Upper lobe of right lung (tissue), 1 donor: ENCODE measurements around the gene PLEKHD1. TPM values are rescaled to one million over a fixed set of nuclear protein-coding genes. Genes with fewer than 3 reads are reported as not detected.

Source experiments
- ATAC-seq: fragments of 200-7000 bp; cut with Tn5 transposase; one replicate; pipeline ENCODE4 v1.9.1; 2020; ENCODE audit warnings: mild to moderate bottlenecking, moderate library complexity
- DNase-seq: peaks from one replicate; pipeline ENCODE4 v3.0.0-alpha.2; 2020
- H3K27ac ChIP-seq: fragments of 200-600 bp; one replicate; pipeline ENCODE4 v1.8.0; 2022
- H3K27me3 ChIP-seq: fragments of 200-600 bp; one replicate; pipeline ENCODE4 v1.8.0; 2022; ENCODE audit warnings: mild to moderate bottlenecking
- H3K36me3 ChIP-seq: fragments of 200-600 bp; one replicate; pipeline ENCODE4 v1.8.0; 2022
- H3K4me1 ChIP-seq: fragments of 200-600 bp; one replicate; pipeline ENCODE4 v1.8.0; 2022
- H3K4me3 ChIP-seq: fragments of 200-600 bp; one replicate; pipeline ENCODE4 v1.8.0; 2022; ENCODE audit warnings: mild to moderate bottlenecking
- H3K9me3 ChIP-seq: fragments of 200-600 bp; one replicate; pipeline ENCODE4 v1.8.0; 2022
- intact Hi-C: fragments of 100-400 bp; cut with DNase I; formaldehyde crosslinking; loops from one replicate; pipeline ENCODE4 v1.11.0; 2022
- total RNA-seq: library from RNA; stranded (reverse); fragmentation: NEBNext Ultra II Directional; extraction: Animal tissue kit (Norgen Biotek cat#: 25700); gene quantifications from one replicate; pipeline ENCODE4 v1.2.1, GENCODE V29; 2021
- TF ChIP-seq, protein P1 (sequence below): fragments of 200-600 bp; IDR thresholded peaks from one replicate; pipeline ENCODE4 v1.8.0; 2022; ENCODE audit warnings: antibody characterized with exemption
- donor health status: DM: no; HTN: yes; CAD: no; lungs with severe emphysema.

The PLEKHD1 gene
- total RNA-seq, 1 donor from 2014 or later, result 0.41 TPM

DNA sequence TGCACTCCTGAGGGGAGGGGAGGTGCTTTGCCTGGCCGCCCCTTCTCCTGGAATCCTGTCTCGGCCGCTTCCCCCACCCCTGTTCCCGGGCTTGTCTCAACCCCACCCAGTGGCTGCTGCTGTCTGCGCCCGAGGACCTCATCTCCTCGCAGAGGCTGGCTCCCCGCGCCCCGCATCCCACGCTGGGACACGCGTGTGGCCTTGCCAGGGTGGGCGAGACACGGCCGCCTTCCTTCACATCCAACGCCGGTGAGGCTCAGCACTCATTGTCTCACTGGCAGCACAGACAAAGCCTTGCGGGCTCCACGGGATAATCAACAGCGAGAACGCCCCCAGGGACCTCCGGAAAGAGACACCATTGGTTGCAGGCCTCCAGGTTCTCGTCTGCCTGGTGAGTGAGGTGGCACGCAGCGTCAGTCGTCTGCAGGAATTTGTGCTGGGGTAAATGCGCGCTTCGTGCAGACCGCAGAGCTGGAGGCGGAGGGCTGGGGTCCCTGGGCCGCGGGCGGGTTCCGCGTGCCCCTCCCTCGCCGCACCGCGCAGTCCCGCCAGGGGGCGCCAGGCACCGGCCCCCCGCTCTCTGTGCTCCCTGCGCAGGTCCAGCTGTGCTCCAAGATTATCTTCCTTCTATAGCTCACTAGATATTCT lies 63.3 kb downstream of the PLEKHD1 start:
- DNase-seq (no peak), ATAC-seq (peak; percentile 68)
- no peaks in the 10 kb centered on the region for H3K9me3 ChIP-seq
- peaks cover 3% of the 10 kb centered on the region for H3K4me1 ChIP-seq
- no peaks in the 10 kb centered on the region for H3K36me3 ChIP-seq
- intact Hi-C loops, result no loop called here
- H3K27me3 ChIP-seq, result peaks cover 28% of the 10 kb centered on the region
- no peak overlapping the region for H3K27ac ChIP-seq
- no peak overlapping the region for H3K4me3 ChIP-seq
- TF ChIP-seq, protein P1, sequence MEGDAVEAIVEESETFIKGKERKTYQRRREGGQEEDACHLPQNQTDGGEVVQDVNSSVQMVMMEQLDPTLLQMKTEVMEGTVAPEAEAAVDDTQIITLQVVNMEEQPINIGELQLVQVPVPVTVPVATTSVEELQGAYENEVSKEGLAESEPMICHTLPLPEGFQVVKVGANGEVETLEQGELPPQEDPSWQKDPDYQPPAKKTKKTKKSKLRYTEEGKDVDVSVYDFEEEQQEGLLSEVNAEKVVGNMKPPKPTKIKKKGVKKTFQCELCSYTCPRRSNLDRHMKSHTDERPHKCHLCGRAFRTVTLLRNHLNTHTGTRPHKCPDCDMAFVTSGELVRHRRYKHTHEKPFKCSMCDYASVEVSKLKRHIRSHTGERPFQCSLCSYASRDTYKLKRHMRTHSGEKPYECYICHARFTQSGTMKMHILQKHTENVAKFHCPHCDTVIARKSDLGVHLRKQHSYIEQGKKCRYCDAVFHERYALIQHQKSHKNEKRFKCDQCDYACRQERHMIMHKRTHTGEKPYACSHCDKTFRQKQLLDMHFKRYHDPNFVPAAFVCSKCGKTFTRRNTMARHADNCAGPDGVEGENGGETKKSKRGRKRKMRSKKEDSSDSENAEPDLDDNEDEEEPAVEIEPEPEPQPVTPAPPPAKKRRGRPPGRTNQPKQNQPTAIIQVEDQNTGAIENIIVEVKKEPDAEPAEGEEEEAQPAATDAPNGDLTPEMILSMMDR, result peak; percentile 50

DNA sequence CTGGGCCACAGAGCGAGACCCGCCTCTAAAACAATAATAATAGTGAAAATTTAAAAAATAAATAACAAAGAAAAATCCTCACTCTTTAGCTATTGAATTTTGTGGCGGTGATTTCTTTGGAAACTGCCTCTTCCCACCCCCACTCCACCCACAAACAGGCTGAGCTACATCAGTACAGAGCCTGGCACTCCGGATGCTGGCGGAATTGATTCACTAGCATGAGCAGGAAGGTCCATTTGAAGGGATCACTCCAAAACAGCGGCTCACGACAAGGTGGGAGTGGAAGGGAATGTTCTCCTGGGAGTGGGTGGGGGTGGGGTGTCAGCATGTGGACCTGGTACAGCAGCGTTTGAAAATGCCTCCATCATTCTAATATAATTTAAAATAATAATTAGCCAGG lies 64.0 kb downstream of the PLEKHD1 start:
- Histone ChIP-seq H3K4me1 (peaks cover 3% of the 10 kb centered on the region), H3K27me3 (peaks cover 28% of the 10 kb centered on the region), H3K27ac (no peak overlapping the region), H3K4me3 (no peak overlapping the region), H3K36me3 (no peaks in the 10 kb centered on the region), H3K9me3 (no peaks in the 10 kb centered on the region)
- no peak for ATAC-seq
- TF ChIP-seq, protein P1, result no peak
- DNase-seq, result no peak
- intact Hi-C loops, result no loop called here

DNA sequence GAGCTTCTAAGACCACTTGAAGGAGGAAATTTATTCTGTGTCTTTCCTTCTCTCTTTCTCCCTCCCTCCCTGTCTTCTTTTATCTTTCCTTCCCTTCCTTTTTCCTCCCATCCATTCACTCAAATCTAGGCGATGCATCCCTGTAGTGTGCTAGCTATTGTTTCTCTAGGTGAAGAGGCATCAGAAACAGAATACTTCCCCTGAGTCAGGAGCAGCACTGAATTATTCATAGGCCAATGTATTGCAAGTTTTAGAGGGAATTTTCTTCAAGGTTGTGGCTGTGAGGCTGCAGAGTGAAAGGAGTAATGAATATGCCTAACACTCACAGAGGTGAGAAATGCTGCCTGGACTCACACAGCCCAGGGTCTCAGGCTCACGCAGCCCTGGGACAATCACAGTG lies 67.0 kb downstream of the PLEKHD1 start:
- H3K4me1 ChIP-seq, result peaks cover 3% of the 10 kb centered on the region
- H3K27ac ChIP-seq, result no peak overlapping the region
- TF ChIP-seq, protein P1, result no peak
- DNase-seq, result no peak
- H3K9me3 ChIP-seq, result no peaks in the 10 kb centered on the region
- ATAC-seq, result no peak
- no peaks in the 10 kb centered on the region for H3K36me3 ChIP-seq
- H3K27me3 ChIP-seq, result peaks cover 28% of the 10 kb centered on the region
- intact Hi-C loops, result no loop called here
- H3K4me3 ChIP-seq, result no peak overlapping the region

DNA sequence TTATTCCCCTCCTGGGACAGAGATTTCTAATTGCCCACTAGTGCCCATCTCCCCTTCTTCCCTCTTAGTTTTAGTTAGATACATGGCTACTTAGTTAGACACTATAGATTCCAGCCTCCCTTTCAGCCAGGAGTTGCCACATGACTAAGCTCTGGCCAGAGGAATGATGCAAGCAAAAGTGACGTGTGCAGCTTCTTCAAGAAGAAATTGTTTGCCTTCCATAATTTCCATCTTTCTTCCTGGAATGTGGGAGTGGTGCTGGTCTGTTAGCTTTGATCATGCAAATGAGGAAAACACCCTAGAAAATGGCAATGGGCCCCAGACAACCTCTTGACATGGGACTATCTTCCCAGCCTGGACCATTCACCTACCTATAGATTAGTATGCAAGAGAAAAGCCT lies 68.7 kb downstream of the PLEKHD1 start:
- ATAC-seq, result peak; percentile 47
- Histone ChIP-seq H3K36me3 (no peaks in the 10 kb centered on the region), H3K27me3 (peaks cover 18% of the 10 kb centered on the region), H3K4me1 (no peaks in the 10 kb centered on the region), H3K9me3 (no peaks in the 10 kb centered on the region), H3K4me3 (no peak overlapping the region), H3K27ac (no peak overlapping the region)
- intact Hi-C loops, result no loop called here
- TF ChIP-seq, protein P1, result no peak
- no peak for DNase-seq

DNA sequence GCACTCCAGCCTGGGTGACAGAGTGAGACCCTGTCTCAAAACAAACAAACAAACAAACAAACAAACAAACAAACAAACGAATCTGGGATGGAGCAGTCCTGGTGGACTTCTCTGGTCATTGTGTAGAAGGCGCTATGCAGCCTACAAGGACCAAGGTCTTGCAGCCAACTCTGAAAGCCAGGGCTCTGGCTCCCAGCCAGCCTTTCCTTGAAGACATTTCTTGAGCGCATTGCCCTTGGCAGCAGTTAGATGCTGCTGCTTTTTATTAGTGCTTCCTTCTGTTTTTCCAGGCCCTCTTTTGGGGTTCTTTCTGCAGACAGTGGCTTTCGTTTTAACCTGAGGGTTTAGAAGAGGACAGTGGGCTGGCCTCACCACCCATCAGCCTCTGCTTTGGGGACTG lies 70.0 kb downstream of the PLEKHD1 start:
- DNase-seq (no peak), ATAC-seq (no peak)
- no peak overlapping the region for H3K27ac ChIP-seq
- H3K36me3 ChIP-seq, result no peaks in the 10 kb centered on the region
- no peak overlapping the region for H3K4me3 ChIP-seq
- no peaks in the 10 kb centered on the region for H3K9me3 ChIP-seq
- TF ChIP-seq, protein P1, result no peak
- H3K27me3 ChIP-seq, result peaks cover 9% of the 10 kb centered on the region
- no peaks in the 10 kb centered on the region for H3K4me1 ChIP-seq
- intact Hi-C loops, result no loop called here

DNA sequence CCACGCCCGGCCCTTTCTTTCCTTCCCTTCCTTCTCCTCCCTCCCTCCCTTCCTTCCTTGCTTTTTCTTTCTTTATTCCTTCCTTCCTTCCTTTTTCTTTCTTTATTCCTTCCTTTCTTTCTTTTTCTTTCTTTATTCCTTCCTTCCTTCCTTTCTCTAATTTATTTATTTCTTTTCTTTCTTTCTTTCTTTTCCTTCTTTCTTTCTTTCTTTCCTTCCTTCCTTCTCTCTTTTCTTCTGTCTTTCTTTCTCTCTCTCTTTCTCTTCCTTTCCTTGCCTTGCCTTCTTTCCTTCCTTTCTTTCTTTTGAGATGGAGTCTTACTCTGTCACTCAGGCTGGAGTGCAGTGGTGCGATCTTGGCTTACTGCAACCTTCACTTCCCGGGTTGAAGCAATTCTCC lies 74.2 kb downstream of the PLEKHD1 start:
- no peaks in the 10 kb centered on the region for H3K9me3 ChIP-seq
- intact Hi-C loops, result no loop called here
- TF ChIP-seq, protein P1, result no peak
- H3K36me3 ChIP-seq, result no peaks in the 10 kb centered on the region
- H3K4me3 ChIP-seq, result no peak overlapping the region
- H3K27ac ChIP-seq, result no peak overlapping the region
- H3K27me3 ChIP-seq, result peaks cover 19% of the 10 kb centered on the region
- H3K4me1 ChIP-seq, result no peaks in the 10 kb centered on the region
- DNase-seq (no peak), ATAC-seq (no peak)
